Right lobe of liver (tissue), 6 donors: ENCODE measurements around the gene RPRD1B. TPM values are rescaled to one million over a fixed set of nuclear protein-coding genes. Genes with fewer than 3 reads are reported as not detected.

Source experiments
- ATAC-seq, 4 donors: fragments of 200-7000 bp; cut with Tn5 transposase; one replicate each; pipeline ENCODE4 v1.9.1; 2020; ENCODE audit warnings: mild to moderate bottlenecking in 4 of 4, moderate library complexity in 4 of 4
- DNase-seq, 3 donors: peaks; one replicate each; pipeline ENCODE4 v3.0.0-alpha.2; 2020
- H3K27ac ChIP-seq, 3 donors: fragments of 200-600 bp; one replicate each; pipeline ENCODE4 v1.8.0; 2022
- H3K27me3 ChIP-seq, 2 donors: fragments of 200-600 bp; one replicate each; pipeline ENCODE4 v1.8.0; 2022
- H3K36me3 ChIP-seq, 4 donors: fragments of 200-600 bp; sonication (generic) in 1 of 4; one replicate each; pipeline versions ENCODE4 v1.5.1 to v1.8.0; 2017 to 2022; ENCODE audit warnings: control low read depth in 1 of 4
- H3K4me1 ChIP-seq, 4 donors: fragments of 200-600 bp; sonication (generic) in 1 of 4; one replicate each; pipeline versions ENCODE4 v1.5.1 to v1.8.0; 2017 to 2022; ENCODE audit warnings: control low read depth in 1 of 4
- H3K4me3 ChIP-seq, 3 donors: fragments of 200-600 bp; one replicate each; pipeline ENCODE4 v1.8.0; 2022
- H3K9me3 ChIP-seq, 4 donors: fragments of 200-600 bp; sonication (generic) in 1 of 4; one replicate each; pipeline versions ENCODE4 v1.5.1 to v1.8.0; 2017 to 2022; ENCODE audit warnings: control low read depth in 1 of 4
- CTCF ChIP-seq, 4 donors: fragments of 200-600 bp in 3 of 4; fragments of 450-650 bp in 1 of 4; IDR thresholded peaks; one replicate each; pipeline versions ENCODE4 v1.5.1 to v1.8.0; 2016 to 2022; ENCODE audit warnings: antibody characterized with exemption in 4 of 4, mild to moderate bottlenecking in 2 of 4
- POLR2A ChIP-seq: fragments of 450-650 bp; IDR thresholded peaks from one replicate; pipeline ENCODE4 v1.6.1; 2017; ENCODE audit warnings: antibody characterized with exemption, mild to moderate bottlenecking
- WGBS: methylation state at CpG from one replicate; pipeline ENCODE4 v1.1.6; 2018; ENCODE audit warnings: low coverage, low lambda C conversion rate; ENCODE audit not compliant: insufficient coverage; ENCODE audit errors: missing lambda C conversion rate; 5-methylcytosine and 5-hydroxymethylcytosine counted together
- intact Hi-C, 2 donors: fragments of 100-400 bp; cut with DNase I; formaldehyde crosslinking; loops; one replicate each; pipeline versions ENCODE4 v1.11.2 to v1.14.1; 2022
- total RNA-seq, 6 experiments: library from RNA; depleted of rRNA in 2 of 6; stranded (reverse); fragments of >200 nt in 2 of 6; fragmentation: NEBNext Ultra II Directional in 3 of 6; extraction: Animal tissue kit (Norgen Biotek cat#: 25700) in 3 of 6; gene quantifications; one replicate each; pipeline versions ENCODE4 v1.1.0 to v1.2.4, GENCODE V29; 2016 to 2023
- donor health status: DM: no; HTN: yes; CAD: no.
- donor health status: DM: no; HTN: no; CAD: no.
- donor health status: DM: no; HTN: no; CAD: no.
- donor health status: DM: no; HTN: yes; CAD: no.
- donor health status: DM: no; HTN: yes; CAD: no.

Gene RPRD1B
- total RNA-seq, 6 experiments from 2014 or later: 25.0 to 153 (median 37.9) TPM

GRCh38 chr20:38073307-38074071 is 39.9 kb downstream of the RPRD1B start:
- peaks cover 0 to 31% (median 10%) of the 10 kb centered on the region in 4 donors for H3K36me3 ChIP-seq
- TF ChIP-seq CTCF (IDR thresholded peaks at IDR 0.05) (peak; percentile 58 to 76 (median 69)), POLR2A (peak; percentile 18)
- intact Hi-C loops: no loop called here
- H3K9me3 ChIP-seq: no peaks in the 10 kb centered on the region
- peak overlapping the region in 1 of 3 donors; percentile 7 for H3K27ac ChIP-seq
- H3K4me1 ChIP-seq: peaks cover 0 to 24% (median 7%) of the 10 kb centered on the region in 4 donors
- no peak overlapping the region for H3K4me3 ChIP-seq
- DNase-seq: no peak
- peak; percentile 56 to 89 (median 81) for ATAC-seq
- 42% methylated on average over 3 of the region's 5 CpGs for WGBS
- no peaks in the 10 kb centered on the region for H3K27me3 ChIP-seq

- intact Hi-C loops: no loop called here
- peaks cover 0 to 20% (median 8%) of the 10 kb centered on the region in 4 donors for H3K36me3 ChIP-seq
- TF ChIP-seq POLR2A (no peak), CTCF (IDR thresholded peaks at IDR 0.05) (no peak)
- 83% methylated on average over 3 of the region's 3 CpGs for whole genome bisulfite sequencing
- no peaks in the 10 kb centered on the region for H3K27me3 ChIP-seq
- H3K4me3 ChIP-seq: no peak overlapping the region
- H3K27ac ChIP-seq: peak overlapping the region in 1 of 3 donors; percentile 16
- no peaks in the 10 kb centered on the region for H3K9me3 ChIP-seq
- H3K4me1 ChIP-seq: peaks cover 0 to 24% (median 7%) of the 10 kb centered on the region in 4 donors
- ATAC-seq (peak in 3 of 4 donors; percentile 22 to 66 (median 52)), DNase-seq (no peak)
Observed at GRCh38 chr20:38075161-38075998, 41.8 kb downstream of the RPRD1B start.

- TF ChIP-seq POLR2A: no peak
- no peak for TF ChIP-seq CTCF (IDR thresholded peaks at IDR 0.05)
- H3K27ac ChIP-seq: no peak overlapping the region
- no peak for ATAC-seq
Observed at GRCh38 chr20:38076548-38076947, 43.0 kb downstream of the RPRD1B start.

GRCh38 chr20:38078084-38078483 is 44.5 kb downstream of the RPRD1B start:
- Histone ChIP-seq H3K9me3 (no peaks in the 10 kb centered on the region), H3K4me1 (peaks cover 0 to 30% (median 9%) of the 10 kb centered on the region in 4 donors), H3K36me3 (peaks cover 0 to 7% (median 3%) of the 10 kb centered on the region in 4 donors), H3K27ac (no peak overlapping the region), H3K27me3 (no peaks in the 10 kb centered on the region), H3K4me3 (no peak overlapping the region)
- DNase-seq (no peak), ATAC-seq (no peak)
- WGBS: 93% methylated on average over 2 of the region's 2 CpGs
- intact Hi-C loops: no loop called here
- TF ChIP-seq CTCF (IDR thresholded peaks at IDR 0.05): no peak
- TF ChIP-seq POLR2A: no peak

More at GRCh38 chr20:38076548-38076947, 43.0 kb downstream of the RPRD1B start:
- no peak for DNase-seq
- Histone ChIP-seq H3K4me3 (no peak overlapping the region), H3K27me3 (no peaks in the 10 kb centered on the region), H3K36me3 (peaks cover 0 to 8% (median 3%) of the 10 kb centered on the region in 4 donors), H3K9me3 (no peaks in the 10 kb centered on the region), H3K4me1 (peaks cover 0 to 24% (median 7%) of the 10 kb centered on the region in 4 donors)
- intact Hi-C loops: no loop called here
